Stimulated activated naive CD4-positive, alpha-beta T cell (primary cell): Measurements from ENCODE around the gene DNAJB8.
A peak's percentile ranks its signal among the peaks of the same experiment; 100 is the strongest.

ENCODE experiments used
- DNase-seq, 6 experiments: peaks; one replicate each; lab custom pipeline; 2025; lab: John Stamatoyannopoulos, UW

Gene DNAJB8

DNA sequence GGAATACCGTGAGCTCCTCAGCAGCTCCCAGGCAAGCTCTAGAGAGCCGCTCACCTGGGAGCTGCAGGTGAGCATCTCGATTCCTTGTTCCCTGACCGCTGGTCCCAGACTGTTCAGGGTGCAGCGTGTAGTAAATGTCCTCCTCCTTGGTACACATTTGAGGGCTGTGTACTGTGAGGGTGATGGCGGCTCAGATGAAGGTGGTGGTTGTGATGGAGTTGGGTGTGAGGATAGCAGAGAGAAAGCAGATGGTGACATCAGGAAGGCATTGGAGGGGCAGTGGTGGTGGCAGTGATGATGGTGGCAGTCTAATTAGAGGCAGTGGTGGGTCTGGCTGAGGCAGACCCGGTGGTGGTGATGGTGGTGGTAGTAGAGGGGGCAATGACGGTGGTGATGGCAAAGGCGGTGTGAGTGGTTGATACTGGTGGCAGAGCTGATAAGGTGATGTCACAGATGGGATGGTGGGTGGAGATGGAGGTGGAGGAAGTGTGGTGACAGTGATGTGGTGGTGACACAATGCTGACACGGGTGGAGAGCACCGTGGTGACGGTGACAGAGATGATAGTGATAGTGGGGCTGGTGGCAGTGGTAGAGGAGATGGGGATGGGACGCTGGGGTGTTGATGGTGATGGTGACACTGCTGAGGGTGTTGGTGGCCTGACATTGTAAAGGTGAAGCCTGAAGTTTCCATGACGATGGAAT, at the start of gene DNAJB8:
TSS of gene DNAJB8 (minus strand) at position 51 of the 702 bp plus-strand sequence. CDS start 3,645 bp downstream, outside the sequence.
- DNase-seq: peak in 3 of 6 experiments; percentile 21 to 40 (median 28)

DNA sequence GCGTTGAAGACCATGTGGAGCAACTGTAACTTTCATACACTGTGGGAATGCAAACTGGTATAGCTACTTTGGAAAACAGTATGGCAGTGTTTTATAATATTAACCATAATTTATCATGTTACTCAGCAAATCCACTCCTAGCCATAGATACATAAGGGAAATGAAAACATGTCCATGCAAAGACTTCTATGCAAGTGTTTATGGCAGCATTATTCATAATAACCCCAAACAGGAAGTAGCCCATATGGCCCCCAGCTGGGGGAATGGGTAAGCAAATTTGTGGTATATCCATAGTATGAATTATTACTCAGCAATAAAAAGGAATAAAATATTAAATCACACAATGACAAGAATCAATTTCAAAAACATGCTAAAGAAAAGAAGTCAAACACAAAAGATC, 49.3 kb upstream of the DNAJB8 start:
- DNase-seq: no peak

DNA sequence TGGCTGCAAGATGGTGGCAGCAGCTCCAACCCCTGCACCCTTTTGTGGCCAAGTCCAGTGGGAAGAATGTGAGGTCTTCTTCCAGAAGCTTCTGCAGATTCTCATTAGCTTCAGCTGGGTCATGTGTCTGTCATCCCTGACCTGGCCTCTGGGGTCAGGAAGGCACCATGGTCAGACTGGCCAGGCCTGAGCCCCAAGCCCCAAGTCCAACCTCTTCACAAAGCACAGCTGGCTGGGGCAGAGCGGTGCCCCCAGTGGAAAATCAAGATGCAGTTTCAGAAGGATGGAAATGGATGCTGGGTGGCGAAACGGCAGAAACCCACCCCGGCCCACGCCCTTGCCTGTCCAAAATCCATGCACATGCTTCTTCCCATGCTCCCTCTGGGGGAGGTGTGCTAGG, 42.2 kb upstream of the DNAJB8 start:
- no peak for DNase-seq

DNA sequence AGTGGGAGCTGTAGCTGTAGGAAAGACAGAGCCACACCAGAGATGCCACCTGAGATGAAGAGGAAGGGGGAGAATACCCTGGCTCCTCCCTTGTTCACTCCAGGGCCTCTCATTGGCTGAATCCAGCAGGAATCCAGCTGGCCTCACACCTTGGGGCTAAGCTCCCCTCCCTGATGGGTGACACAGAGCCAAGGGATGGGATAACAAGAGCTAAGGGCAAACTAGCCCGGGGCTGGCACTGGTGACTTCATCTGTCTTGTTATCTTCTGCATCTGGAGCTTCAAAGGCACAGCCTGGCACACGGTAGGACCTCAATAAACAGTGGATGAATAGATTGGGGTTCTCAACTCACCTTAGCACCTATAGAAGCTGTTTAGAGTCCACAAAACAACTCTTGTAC, 40.1 kb upstream of the DNAJB8 start:
- DNase-seq: no peak

DNA sequence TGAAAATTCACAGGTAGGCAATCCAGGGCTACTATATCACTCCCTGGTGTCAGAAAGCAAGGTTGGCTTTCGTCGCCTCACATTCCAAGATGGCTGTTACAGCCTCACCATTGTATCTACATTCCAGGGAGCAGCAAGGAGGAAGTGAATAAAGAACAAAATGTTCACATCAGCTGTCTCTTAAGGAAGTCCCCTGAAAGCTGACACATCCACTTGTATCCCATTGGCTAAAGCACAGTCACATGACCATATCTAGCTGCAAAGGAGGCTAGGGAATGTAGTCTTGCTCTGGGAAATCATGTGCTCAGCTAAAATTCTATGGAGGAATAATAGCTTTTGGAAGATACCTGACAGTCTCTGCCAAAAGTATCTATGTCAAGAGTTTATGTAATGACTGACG, 39.1 kb upstream of the DNAJB8 start:
- DNase-seq: no peak

DNA sequence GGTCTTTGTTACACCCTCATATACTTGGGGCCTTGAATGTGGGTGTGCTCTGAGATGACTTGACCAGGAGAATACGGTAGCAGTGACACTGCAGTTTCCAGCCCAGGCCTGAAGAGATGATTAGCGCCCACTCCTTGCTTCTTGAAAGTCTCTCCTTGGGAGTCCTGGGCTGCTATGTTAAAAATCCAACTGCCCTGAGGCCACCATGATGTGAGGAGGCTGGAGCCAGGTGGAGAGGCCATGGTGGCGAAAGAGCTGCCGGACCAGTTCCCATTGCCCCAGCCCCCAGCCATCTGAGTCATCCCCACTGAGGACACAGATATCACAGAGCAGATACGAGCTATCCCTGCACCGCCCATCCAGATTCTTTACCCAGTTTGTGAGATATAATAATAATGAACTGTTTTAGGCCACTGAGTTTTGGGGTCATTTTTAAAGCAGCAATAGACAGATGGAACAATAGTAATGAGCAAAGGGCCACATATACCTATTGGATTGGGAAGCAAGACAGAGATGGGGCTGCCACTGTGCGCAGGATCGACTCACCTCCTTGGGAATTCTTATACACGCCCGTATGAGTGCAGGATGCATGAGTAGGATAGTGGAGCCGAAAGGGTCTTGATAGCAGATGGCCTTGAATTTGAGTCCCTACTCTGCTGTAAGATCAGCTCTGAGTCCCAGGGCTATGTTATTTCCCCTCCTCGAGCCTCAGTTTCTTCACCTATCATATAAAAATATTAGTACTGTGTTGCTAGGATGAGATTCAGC, 38.5 kb upstream of the DNAJB8 start:
- DNase-seq: no peak

DNA sequence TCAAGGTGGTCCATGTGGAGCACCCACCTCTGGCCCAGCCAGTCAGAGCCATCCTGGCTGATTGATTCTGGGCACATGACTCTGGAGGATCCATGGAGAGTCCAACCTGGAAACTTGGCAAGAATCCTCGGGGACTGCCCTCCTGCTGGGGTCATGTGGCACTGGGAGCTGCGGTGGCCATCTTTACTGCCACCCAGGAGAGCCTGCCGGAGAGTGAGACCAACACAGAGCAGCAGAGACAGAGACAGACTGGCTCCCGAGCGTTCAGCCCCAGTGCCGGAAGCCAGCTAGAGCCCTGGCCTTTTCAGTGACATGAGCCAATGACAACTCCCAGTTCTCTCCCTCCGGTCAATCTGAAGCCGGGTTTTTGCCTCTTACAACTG, 37.8 kb upstream of the DNAJB8 start:
- no peak for DNase-seq

DNA sequence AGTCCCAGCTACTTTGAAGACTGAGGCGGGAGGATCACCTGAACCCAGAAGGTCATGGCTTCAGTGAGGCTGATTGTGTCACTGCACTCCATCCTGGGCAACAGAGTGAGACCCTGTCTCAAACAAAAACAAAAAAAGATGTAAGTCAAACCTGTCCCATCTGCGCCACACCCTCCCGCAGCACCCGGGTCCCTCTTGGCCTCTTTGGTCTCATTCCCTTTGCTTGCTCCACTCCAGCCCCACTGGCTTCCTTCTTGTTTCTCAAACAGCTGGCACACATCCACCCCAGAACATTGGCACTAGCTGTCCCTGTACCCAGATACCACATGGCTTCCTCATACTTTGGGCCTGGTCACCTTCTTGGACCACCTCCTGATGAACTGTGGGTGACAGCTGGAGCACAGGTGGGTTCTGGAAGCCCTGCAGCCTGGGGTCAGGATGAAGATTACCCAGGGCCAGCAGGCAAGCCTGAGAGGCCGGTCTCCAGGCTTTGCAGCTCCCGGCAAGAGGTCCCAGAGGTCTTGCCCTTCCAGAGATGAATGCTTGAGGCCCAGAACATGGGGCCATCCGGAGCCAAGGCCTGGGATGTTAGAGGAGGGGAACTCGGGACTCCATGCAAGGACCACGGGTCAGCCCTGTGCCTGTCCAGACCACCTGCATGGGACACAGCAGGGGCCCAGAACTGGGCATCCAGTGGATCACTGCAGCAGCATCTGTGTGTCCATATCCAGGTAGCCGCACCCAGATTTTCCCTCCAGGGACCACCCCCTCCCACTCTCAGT, 37.3 kb upstream of the DNAJB8 start:
- no peak for DNase-seq

DNA sequence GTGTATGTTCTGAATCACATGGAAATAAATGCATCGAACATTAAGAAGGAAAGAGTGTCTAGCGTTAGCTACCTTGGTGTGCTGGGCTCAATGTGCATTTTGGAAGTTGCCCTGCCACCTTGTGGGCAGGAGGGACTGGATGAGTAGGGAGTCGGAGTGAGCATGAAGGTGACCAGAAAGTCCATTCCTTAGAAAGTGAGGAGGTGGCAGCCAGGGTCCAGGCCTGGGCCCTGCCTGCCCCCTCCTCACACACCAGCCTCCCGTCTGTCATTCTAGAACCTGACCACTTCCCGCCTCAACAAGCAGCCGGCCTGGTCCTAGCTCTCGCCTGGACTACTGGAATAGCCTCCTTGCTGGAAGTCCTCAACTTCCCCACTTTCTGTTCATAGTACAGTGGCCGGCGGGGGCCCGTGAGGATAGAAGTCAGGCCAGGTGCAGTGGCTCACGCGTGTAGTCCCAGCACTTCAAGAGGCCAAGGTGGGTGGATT, 36.5 kb upstream of the DNAJB8 start:
- DNase-seq: no peak

DNA sequence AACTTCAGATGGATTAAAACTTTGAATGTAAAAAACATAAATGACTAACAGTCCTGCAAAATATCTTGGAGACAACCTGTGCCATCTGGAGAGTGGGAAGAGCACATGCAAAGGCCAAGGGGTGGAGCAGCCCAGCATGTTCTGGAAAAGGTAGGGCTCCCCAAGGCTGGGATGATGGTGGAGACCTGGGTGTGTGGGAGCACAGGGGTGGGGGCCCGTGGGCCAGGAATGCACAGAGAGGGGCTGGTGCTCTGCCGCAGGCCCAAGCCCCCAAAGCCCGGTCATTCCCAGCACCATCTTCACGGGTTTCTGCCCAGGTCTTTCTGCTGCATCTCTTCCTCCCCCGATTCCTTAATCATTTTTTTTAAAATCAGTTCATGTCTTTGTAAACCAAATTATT, 36.0 kb upstream of the DNAJB8 start:
- DNase-seq: no peak

DNA sequence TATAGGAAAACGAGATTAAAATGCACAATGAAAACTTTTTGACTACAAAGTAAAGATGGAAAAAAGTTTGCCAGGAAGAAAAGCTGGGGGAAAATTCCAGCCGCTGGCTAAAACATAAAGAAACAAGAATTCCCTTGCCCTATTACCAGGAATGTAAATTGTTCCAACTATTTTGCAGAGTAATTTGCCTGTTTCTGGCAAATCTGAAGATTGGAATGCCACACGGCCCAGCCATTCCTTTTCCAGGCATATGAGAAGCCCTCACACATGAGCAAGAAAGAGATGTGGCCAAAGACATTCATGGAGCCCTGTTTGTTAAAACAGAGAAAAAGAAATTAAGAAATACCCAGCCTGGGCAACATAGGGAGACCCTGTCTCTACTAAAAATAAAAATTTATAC, 34.7 kb upstream of the DNAJB8 start:
- DNase-seq: no peak

DNA sequence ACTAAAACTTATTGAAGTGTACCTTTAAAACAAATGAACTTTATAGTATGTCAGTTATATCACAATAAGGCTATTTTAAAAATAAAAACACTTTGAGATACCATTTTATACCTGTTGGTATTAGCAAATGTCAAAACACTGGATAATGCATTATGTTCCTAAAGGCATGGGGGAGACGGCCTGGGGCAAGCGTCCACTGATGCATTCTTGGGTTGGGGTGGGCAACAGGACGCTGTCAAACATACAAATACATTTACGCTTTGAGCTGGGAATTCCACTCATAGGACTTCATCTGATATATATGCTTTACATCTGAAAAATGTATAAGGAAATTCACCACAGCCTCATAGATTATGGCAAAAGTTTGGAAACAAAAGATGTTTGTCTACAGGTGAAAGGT, 33.9 kb upstream of the DNAJB8 start:
- no peak for DNase-seq

DNA sequence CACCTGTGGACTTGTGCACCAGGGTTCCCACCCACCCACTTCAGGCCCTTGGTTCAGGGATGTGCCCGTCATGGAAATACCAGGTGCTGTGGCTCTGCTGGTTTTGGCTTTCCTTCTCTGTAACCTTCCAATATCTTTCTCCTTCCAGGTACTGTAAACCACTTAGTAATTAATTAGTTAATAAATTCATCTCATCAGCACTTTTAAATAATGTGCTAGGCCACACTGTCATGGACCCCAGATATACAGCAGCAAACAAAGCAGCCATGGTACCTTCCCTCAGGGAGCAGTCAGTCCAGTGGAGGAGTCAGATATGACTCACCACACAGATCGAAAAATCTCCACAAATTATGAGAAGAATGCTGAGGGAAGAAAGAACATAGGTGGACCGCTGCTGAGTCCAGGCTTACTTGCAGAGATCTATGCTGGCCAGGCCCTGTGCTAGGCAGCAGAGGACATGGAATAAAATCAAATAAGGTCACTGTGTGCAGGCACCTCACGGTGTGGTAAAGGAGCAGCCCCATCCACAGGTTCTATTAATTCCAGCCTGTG, 33.1 kb upstream of the DNAJB8 start:
- no peak for DNase-seq

DNA sequence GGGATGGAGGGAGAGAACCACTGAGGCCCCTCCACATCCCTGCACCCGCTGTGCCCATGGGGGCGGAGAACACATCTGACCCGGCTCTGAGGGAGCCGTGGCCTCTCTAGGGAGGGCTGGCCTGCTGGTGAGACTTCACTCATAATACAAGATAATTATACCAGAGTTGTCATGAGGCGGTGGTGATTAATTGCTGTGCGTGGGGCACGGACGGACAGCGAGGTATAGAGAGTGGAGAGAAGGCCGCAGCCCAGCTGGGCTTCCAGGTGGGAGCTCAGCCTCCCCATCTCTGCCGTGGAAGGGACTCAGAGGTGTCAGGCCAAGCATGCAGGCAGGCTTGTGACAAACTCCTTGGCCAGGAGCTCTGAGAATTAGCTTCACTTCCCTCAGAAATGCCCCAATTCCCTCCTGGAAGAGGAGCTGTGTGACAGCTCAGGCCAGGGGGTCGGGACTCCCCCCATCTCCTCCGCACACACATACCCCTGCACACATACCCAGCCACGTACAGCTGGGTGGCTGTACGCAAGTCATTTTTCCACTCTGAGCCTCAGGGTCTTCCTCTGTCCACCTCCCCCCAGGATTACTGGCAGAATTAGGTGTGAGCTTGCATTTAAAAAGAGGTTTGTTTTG, 32.3 kb upstream of the DNAJB8 start:
- no peak for DNase-seq

DNA sequence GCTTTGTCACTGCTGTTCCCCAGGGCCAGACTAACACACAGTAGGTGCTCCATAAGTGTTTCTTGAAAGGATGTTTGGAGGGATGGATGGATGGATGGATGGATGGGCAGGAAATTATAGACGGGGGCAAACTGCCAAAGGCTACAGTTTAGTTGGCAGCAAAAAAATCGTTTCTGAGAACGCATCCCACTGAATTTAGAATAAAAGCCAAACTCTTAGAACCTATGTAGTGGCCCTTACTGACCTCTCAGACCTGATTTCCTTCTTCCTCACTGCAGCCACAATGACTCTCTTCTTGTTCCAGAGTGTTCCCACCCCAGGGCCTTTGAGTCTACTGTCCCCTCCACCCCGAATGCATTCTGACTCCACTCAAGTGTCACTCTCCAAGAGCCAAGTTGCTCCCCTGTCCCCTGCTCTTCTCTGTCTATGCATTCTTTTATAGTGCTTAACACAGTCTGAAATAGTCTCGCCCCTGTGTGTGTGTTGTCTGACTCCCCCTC, 31.5 kb upstream of the DNAJB8 start:
- DNase-seq: no peak

DNA sequence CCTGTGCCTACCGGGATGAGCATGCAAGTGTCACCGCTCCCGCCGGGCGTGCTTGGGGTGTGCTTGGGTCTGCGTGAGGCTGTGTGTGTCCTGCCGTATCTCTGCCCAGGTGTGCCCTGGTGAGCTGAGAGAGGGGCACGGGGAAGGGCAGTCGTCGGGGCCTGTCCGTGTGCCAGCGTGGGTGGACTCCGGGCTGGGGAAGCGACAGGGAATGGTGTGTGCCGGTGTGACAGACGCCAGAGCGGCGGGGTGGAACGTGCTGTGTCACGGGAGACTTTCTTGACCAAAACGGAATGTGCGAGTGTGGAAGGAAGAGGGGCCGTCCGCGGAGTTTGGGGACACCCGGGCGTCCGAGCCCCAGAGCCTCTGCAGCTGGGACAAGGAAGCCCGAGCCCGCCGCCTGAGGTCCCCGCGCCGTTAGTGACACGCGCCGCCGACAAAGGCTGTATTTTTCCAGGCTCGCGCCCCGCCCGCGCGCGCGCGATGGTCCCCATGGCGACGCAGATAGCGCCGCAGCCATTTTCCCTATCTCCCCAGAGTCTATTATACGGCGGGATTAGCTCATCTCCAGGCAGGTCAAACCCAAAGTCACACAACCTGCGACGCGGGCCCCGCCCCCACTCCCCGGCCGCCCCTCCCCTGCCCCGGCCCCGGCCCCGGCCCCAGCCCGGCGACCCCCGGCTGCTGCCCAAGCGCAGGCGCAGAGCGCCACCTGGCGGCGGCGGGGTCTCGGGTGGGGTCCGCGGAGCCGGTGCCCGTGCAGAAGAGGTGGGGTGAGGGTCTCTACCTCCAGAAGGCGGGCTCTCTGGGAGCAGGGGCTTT, 30.8 kb upstream of the DNAJB8 start:
- peak; percentile 56 to 88 (median 72) for DNase-seq

DNA sequence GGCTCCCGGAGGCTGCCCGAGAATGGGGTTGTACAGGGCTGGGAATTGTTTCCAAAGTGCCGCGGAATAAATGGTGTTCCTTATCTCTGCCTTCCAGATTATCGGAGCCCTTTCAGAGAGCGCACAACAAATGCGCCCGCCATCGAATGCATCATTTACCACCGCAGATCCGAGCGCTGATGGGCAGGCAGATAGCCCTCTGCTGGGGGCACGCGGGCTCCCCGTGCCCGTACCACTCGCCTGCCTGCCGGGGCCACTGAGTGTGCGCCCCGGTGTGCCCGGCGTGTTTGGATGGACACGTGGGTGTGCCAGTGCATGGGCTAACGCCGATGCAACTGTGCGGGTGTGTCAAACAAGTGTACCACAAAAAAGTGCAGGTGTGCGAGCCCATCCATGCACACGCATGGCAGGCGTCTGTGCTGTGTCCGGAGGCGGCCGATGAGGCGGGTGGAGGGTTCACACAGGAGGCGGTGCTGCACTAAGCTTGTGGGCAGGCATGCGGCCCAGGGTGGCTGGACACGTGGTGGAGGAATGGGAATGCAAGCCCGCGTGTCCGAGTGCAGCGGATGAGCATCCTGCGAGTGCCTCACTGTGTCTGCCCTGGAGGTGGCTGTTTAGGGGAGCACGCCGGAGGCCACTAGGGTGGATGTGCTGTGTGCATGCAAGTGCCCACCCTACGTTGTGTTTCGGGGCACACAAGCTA, 30.1 kb upstream of the DNAJB8 start:
- no peak for DNase-seq

DNA sequence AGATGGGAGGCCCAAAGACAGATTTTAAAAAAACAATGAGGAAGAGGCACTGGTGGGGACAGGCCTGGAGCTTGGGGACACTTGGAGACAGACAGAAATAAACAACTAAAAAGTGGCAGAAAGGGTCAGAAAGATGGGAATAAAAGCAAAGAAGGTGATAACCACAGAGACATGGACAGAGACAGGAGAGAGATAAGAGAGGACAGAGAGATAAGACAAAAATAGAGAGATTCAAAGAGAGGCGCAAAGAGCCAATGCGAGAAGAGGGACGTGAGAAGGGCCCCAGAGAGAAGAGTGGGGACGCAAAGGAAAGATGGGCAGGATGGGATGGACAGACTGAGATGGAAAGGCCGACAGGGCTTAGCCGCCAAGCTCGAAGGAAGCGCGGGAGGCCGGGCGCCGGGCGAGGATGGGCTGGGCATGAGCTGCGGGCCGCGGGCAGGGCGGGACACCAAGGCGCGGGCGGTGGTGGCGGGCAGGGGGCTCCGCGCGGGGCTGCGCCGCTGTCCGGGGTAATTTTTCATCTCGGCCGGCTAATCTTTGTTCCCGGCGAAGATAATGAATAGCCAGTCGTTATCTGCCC, 29.4 kb upstream of the DNAJB8 start:
- DNase-seq: no peak

DNA sequence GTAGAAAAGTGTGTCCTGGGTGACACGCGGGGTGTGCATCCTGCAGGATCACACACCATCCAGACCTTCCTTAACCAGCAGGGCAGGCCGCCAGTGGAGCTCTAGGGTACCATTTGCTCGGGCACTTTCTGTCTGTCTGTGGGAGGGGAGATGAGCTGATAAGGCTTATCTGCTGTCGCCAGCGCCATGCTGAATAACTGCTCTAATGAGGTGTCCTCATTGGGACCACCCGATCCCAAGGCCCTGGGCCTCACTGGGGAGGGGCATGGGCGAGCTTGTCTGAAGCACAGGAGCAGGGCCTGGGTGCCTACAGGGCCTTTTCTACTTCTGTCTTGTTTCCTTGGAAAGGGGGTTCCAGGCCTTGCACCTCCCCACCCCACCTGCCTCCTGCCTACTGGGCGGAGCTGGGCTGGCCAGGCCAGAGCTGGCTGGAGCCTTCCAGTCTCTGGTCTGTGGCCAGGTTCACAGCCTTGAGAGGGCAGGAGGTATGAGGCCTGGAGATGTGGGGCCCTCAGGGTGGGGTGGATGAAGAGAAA, 28.8 kb upstream of the DNAJB8 start:
- DNase-seq: no peak

DNA sequence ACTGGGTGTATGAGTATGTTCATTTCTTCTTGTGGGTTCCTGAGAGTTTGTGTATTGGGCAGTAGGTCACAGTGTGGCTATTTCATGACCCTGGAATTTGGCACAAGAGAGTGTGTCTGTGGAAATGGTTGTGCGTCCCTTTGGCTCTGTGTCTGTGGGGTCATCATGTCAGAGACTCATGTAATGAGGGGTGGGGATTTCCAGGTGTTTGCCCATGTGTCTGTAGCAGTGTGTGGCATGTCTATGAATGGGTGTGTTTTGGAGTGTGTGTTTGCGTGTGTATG, 27.6 kb upstream of the DNAJB8 start:
- DNase-seq: no peak
